IPS-11a (cell line): ENCODE data around the gene MORN2.

ENCODE experiments used
- H3K4me3 ChIP-seq: one replicate; pipeline ENCODE4 v1.5.1; 2013; ENCODE audit warnings: low read depth, low read length, control low read depth

The MORN2 gene

DNA sequence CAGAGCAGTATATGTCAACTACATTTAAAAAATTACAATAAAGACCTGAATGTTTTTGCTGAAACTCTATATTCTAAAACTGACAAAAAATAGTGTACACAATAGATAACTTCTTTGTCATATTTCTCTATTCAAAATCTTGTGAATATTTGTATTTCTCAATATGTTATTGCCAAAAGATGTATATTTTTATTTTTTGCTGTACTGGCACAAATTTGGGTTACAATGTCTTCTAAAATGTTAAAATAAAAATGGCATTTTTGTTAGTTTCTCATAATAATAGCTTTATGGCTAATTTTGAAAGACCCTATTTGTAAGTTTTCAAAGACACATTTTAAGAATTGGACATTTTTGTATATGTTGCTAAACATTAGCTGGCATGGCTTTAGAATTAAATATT lies 13.3 kb downstream of the MORN2 start:
- no peak overlapping the region for H3K4me3 ChIP-seq

DNA sequence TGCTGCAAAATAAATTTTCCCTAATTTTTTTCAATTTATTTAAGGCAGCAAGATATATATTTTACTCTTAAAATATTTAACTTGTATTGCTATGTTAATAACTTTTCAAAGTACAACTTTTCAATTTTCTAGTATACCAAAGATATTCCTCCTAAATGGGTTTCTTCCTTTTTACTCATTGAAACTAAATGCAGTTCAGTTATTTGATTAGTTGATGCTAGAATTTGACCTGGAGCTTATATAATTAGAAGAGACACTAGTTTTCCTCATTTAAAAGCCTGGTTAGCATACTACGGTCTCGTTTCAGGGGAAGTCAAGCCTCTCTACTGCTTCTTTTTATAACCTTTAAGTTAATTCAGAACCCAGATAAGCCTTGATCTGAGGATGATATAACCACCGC lies 13.8 kb downstream of the MORN2 start, which contains the start of gene ARHGEF33:
TSS of gene ARHGEF33 (plus strand) at position 301 of the 400 bp plus-strand sequence. CDS start 29,573 bp downstream, outside the sequence.
- H3K4me3 ChIP-seq = no peak within 1 kb of the TSS

DNA sequence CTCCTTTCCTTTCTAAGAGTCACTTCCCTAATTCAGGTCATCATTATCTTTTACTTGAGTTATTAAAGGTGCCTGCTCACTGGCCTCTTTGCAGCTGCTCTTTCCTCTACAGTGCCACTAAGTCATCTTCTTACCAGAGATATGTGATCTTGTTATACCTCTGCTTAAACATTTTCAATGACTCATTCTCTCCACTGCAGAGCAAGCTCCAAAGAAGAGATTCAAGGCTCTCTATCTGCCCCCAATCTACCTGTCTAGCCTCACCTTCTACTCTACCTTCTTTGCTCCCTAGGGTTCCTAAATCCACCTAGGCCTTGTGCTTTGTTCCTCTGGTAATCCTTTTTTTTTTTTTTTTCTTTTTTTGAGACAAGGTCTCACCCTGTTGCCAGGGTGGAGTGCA lies 17.0 kb downstream of the MORN2 start:
- H3K4me3 ChIP-seq = no peak overlapping the region

DNA sequence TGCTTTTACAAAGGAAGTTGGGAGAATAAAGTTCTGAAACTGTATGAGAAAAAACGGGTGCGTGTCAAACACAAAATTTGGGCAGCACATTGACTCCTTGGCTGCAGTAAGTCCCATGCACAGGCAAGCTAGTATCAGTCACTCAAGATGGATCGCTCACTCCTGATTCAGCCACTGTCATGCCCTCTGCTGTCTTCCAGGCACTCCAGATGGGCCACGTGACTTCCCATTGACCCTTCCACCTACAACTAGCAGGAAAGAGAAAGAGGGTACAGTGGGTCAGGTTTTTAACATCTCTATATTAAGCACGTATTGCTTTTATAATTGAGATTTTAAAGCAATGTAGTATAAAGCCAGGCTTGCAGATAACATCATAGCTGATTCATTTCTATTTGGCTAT lies 22.5 kb downstream of the MORN2 start:
- no peak overlapping the region for H3K4me3 ChIP-seq

DNA sequence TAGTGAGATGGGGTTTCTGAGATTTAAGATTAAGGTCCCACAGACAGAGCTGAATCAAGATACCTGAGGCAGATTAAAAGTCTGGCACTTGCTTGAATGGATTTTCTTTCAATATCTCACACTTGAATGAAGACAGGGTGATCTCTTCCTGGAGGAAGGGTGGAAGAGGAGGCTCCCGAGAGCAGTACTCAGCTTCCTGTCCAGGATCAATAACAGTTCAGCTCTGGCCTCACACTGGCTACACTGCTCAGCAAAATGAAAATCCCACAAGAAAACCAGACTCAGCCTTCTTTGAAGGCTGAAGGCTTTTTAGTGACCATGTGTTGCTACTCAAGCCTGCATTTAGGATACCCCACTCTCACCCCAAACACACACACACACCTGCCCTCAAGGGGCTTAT lies 24.9 kb downstream of the MORN2 start:
- H3K4me3 ChIP-seq = no peak overlapping the region

DNA sequence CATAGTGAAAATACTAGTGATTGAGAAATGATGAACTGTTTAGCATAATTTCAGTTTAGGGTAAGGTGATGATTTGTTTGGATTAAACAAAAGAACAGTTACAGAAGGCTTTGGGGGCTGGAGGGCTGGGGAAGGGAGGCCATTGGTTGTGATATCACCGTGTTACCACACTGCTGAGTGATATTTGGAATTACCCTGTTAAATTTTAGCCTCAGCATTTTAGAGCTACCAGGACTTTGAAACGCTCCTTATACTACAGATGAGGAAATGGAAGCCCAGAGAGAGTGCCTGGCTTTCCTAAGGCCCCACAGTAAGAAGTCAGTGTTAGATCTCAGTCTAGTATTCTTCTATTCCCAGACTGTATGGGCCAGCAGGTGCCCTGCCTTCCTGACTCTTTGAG lies 29.5 kb downstream of the MORN2 start:
- no peak overlapping the region for H3K4me3 ChIP-seq

DNA sequence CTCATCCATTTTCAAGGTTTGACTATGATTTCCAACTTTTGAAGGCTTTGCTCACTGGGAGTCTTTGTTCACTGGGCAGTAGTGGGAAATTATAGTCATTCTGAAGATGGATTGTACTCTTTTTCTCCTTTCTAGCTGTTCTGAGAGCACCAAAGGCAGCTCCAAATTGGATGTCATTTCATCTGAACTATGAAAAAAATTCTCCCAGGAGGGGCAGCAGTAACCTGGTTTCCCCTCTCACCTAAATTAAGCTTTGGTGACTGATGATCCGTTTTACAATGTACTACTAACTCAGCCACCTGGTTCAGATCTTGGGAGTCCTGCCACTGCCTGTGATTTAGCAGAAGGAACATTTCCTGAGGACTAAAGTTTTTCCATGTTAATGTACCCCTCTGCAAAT lies 31.5 kb downstream of the MORN2 start:
- no peak overlapping the region for H3K4me3 ChIP-seq

DNA sequence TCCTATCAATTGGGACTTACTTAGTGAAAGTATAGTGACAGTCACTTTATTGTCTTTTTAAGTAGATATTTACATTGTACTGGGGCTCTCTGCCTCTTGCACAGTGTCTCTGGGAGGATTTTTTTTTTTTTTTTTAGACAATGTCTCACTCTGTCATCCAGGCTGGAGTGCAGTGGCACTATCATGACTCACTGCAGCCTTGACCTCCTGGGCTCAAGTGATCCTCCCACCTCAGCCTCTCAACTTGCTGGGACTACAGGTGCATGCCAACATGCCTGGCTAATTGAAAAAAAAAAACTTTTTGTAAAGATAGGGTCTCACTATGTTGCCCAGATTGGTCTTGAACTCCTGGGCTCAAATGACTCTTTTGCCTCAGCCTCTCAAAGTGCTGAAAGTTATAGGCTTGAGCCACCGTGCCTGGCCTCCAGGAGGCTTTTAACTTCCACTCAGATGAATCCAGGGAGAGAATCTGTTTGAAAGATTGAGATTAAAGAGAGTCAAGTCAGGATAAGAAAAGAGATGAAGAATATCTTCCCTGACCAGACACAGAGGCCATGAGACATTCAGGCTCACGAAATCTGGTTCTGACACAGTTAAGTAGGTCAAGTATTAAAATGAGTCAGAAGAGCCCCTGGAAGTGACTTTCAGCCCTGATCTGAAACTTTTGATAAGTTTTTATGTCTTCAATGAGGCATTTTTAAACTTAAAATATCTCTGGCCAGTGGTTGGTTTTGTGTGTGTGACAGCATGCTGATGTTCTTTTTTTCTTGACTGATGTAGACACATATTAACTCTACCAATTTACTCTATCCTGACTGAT lies 32.2 kb downstream of the MORN2 start:
- no peak overlapping the region for H3K4me3 ChIP-seq

DNA sequence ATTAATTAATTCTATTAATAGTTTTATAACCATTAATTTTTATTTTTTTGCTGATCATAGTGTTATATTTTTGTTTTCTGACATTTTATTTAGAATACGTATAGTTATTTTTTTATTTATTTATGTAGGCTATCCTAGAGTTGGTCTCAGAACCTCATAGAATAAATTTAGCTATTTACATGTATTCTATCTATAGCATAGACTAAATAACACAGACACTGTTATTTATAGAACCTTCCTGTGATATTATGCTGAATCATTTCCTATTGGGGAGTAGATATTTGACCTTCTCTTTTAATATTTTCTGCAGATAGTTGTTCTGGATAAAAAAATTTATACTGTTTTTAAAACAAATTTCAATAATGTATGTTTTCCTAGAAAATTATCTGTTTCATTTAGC lies 34.1 kb downstream of the MORN2 start:
- H3K4me3 ChIP-seq = no peak overlapping the region

DNA sequence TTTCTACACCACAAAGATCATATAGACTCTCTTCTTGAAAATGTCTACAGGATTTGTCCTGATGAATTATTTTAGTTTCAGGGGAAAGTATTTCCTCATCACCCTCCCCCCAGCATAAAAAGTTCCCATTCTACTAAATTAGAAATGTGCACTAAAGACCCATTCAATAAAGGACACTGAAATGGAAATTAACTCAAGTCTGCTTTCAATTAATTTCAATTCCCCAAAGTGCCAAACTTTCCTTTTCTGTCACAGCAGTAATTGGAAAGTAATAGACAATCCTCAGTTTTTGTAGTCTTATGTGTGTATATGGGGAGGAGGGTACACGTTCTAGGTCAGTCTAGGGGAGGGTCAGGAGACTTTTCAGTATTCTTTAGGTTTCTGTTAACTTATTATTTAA lies 35.4 kb downstream of the MORN2 start:
- no peak overlapping the region for H3K4me3 ChIP-seq

DNA sequence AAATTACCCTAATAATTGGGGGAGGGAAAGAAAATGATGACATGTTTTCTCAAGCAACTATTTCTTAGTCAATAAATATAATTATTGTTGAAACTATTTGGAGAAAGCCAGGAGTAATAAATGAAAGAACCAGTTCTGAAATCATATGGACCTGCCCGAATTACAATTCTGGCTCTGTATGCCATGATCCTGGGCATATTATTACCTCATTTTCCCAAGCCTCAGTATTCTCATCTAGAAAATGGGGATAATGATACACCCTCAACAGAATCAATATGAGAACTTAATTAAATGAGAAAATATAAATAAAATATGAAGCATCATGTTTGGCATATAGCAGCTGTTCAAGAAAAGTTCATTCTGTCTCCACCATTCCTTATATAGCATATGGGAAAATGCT lies 36.8 kb downstream of the MORN2 start:
- H3K4me3 ChIP-seq = no peak overlapping the region

DNA sequence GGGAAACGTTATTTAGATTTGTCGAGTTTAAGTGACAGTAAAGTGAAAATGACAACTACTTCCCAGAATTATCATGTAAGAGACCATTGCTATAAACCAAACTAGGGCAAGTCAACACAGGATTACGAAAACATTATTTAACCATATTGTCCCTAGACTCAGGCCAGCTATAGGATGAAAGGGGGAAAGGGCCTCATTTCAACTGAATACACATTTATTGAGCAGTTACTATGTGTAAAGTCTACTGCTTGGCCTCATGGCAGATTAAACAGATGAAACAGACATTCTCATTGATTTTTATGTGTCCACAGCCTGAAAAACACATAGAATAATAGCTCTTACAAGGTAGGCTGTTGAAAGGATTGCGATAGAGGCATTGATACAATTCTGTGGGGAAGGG lies 46.6 kb downstream of the MORN2 start:
- H3K4me3 ChIP-seq = no peak overlapping the region

DNA sequence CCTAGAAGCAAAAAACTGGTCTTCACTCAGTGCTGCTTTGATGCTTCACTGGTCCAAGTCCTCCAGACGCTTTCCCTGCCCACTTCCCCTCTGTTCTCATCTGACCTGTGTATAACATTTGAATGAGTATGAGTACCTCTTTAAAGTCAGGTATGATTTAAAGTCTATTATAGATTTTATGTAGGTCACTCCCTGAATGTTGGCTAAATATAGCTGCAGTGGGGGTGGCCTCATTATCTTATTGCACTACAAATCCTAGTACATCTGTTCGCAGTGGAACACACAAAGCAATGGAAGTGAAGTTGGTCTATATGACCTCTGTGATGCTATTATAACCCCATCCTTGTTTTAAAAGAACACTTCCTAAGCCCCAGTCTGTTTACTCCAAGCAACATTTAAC lies 47.1 kb downstream of the MORN2 start:
- no peak overlapping the region for H3K4me3 ChIP-seq

DNA sequence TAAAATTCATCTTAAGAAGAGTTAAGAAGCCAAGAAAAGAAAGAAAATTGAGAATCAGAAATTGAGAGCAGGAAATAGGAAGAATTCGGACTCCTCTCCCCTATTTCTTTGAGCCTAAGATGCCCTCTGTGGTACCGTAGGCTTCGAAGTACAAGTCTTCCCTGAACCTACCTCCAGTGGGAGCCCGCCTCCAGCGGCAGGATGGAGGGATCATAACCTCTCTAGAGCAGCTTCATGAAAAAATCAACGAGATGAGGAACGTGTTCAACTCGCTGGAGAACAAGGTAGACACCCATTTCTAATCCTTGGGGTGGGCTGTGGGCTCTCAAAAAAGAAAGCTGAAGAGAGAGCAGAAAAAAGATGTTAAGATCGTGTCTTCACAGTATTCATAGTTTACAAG lies 50.2 kb downstream of the MORN2 start:
- no peak overlapping the region for H3K4me3 ChIP-seq

DNA sequence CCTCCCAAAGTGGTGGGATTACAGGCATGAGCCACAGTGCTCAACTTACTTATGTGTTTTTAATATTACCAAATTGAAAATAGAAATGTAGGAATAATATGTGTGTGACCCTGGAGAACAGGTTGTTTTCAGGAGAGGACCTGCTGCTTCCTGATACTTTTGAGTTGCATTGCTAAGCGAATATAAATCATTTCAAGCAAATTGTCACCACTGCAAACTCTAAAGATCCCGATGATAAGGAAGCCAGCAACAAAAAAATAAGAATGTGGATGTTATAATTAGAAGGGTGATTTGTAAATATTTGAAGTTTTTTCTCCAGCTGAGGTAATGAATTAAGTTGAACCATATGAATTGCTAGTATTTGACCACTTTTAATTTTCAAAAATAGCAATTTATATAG lies 54.8 kb downstream of the MORN2 start:
- H3K4me3 ChIP-seq = no peak overlapping the region
